IMR-90 (cell line): Measurements from ENCODE around the gene CNTN4. TPM values are rescaled to one million over a fixed set of nuclear protein-coding genes. Genes with fewer than 3 reads are reported as not detected.

ENCODE experiments used
- ATAC-seq: fragments of 200-7000 bp; cut with Tn5 transposase; 2 replicates; pipeline ENCODE4 v1.9.1; 2020; ENCODE audit warnings: low read depth, mild to moderate bottlenecking, moderate library complexity
- BruUV-seq: library from RNA; stranded (reverse); fragments of 400-500 nt; replicated peaks from 2 replicates; lab custom pipeline; 2021; lab: Mats Ljungman, UMichigan
- CTCF ChIA-PET: fragments of 300-600 bp; formaldehyde crosslinking; extraction: SDS; loops from one replicate; lab custom pipeline; 2021; ENCODE audit warnings: antibody characterized with exemption; lab: Yijun Ruan, JAX
- POLR2A ChIA-PET: fragments of 300-600 bp; sonication (Branson Sonifier 250); formaldehyde crosslinking; loops from one replicate; lab custom pipeline; 2022; ENCODE audit warnings: antibody characterized with exemption; ENCODE audit not compliant: unreplicated experiment; lab: Charles Lee
- DNase-seq: peaks from one replicate; pipeline ENCODE4 v3.0.0; 2013
- H2AFZ ChIP-seq: replicated peaks from 2 replicates; pipeline ENCODE3; 2013; ENCODE audit warnings: low read length, mild to moderate bottlenecking; ENCODE audit not compliant: poor library complexity
- H2AK5ac ChIP-seq: 2 replicates; pipeline ENCODE4 v1.6.1; 2013; ENCODE audit warnings: low read depth, low read length, inconsistent platforms
- H2AK9ac ChIP-seq: replicated peaks from 2 replicates; pipeline ENCODE3; 2013; ENCODE audit warnings: mild to moderate bottlenecking, low read depth, low read length, moderate library complexity; ENCODE audit not compliant: poor library complexity
- H2BK120ac ChIP-seq: 2 replicates; pipeline ENCODE4 v1.6.1; 2013; ENCODE audit warnings: low read depth, low read length, inconsistent platforms
- H2BK15ac ChIP-seq: 3 replicates; pipeline ENCODE4 v1.6.1; 2013; ENCODE audit warnings: low read depth, low read length, inconsistent platforms
- H2BK20ac ChIP-seq: 2 replicates; pipeline ENCODE4 v1.6.1; 2013; ENCODE audit warnings: low read depth, mild to moderate bottlenecking, inconsistent platforms, low read length, moderate library complexity
- H2BK5ac ChIP-seq: 2 replicates; pipeline ENCODE4 v1.6.1; 2013; ENCODE audit warnings: mild to moderate bottlenecking, low read depth, low read length, inconsistent platforms; ENCODE audit not compliant: poor library complexity, severe bottlenecking
- H3K14ac ChIP-seq: replicated peaks from 2 replicates; pipeline ENCODE4 v1.6.1; 2013; ENCODE audit warnings: low read depth, low read length, inconsistent platforms
- H3K18ac ChIP-seq: 2 replicates; pipeline ENCODE4 v1.6.1; 2013; ENCODE audit warnings: low read depth, low read length, control low read depth
- H3K23ac ChIP-seq: 2 replicates; pipeline ENCODE4 v1.6.1; 2013; ENCODE audit warnings: low read depth, low read length, inconsistent platforms
- H3K27ac ChIP-seq: 2 replicates; pipeline ENCODE4 v1.5.1; 2013; ENCODE audit warnings: mild to moderate bottlenecking, control low read depth, low read length; ENCODE audit not compliant: insufficient read depth
- H3K27me3 ChIP-seq: 2 replicates; pipeline ENCODE4 v1.6.1; 2013; ENCODE audit warnings: low read length; ENCODE audit not compliant: control insufficient read depth, insufficient read depth
- H3K36me3 ChIP-seq: 2 replicates; pipeline ENCODE4 v1.6.1; 2013; ENCODE audit warnings: low read length, mixed read lengths; ENCODE audit not compliant: control insufficient read depth, insufficient read depth
- H3K4ac ChIP-seq: 2 replicates; pipeline ENCODE4 v1.6.1; 2013; ENCODE audit warnings: low read depth, low read length, inconsistent platforms
- H3K4me1 ChIP-seq: 2 replicates; pipeline ENCODE4 v1.6.1; 2013; ENCODE audit warnings: low read length, mixed read lengths; ENCODE audit not compliant: control insufficient read depth, insufficient read depth
- H3K4me2 ChIP-seq: 2 replicates; pipeline ENCODE4 v1.6.1; 2013; ENCODE audit warnings: low read depth, mild to moderate bottlenecking, control low read depth, low read length, moderate library complexity
- H3K4me3 ChIP-seq: 2 replicates; pipeline ENCODE4 v1.5.1; 2013; ENCODE audit warnings: low read depth, mild to moderate bottlenecking, control low read depth, low read length, moderate library complexity; ENCODE audit not compliant: insufficient read depth
- H3K56ac ChIP-seq: 2 replicates; pipeline ENCODE4 v1.6.1; 2013; ENCODE audit warnings: low read length, inconsistent platforms; ENCODE audit not compliant: insufficient read depth; ENCODE audit errors: extremely low read depth
- H3K79me1 ChIP-seq, 2 experiments: 2 replicates each; pipeline ENCODE4 v1.6.1; 2013; ENCODE audit warnings: low read length in 2 of 2, inconsistent platforms in 1 of 2, low read depth in 1 of 2
- H3K9ac ChIP-seq: 2 replicates; pipeline ENCODE4 v1.6.1; 2013; ENCODE audit warnings: low read depth, low read length, control low read depth
- H3K9me1 ChIP-seq: 2 replicates; pipeline ENCODE4 v1.6.1; 2013; ENCODE audit warnings: low read length, inconsistent platforms; ENCODE audit not compliant: insufficient read depth
- H3K9me3 ChIP-seq: 2 replicates; pipeline ENCODE4 v1.6.1; 2013; ENCODE audit warnings: low read length; ENCODE audit not compliant: control insufficient read depth, insufficient read depth
- H4K20me1 ChIP-seq: 2 replicates; pipeline ENCODE4 v1.6.1; 2013; ENCODE audit warnings: low read length, inconsistent platforms; ENCODE audit not compliant: insufficient read depth
- H4K5ac ChIP-seq: 2 replicates; pipeline ENCODE4 v1.6.1; 2013; ENCODE audit warnings: mild to moderate bottlenecking, low read depth, low read length, control low read depth
- H4K8ac ChIP-seq, 2 experiments: 2 replicates each; pipeline ENCODE4 v1.6.1; 2013; ENCODE audit warnings: low read depth in 2 of 2, low read length in 2 of 2, control low read depth in 1 of 2, inconsistent platforms in 1 of 2
- H4K91ac ChIP-seq: 2 replicates; pipeline ENCODE4 v1.6.1; 2013; ENCODE audit warnings: low read depth, low read length, inconsistent platforms; ENCODE audit not compliant: insufficient read depth
- FOS ChIP-seq: fragments of 150-350 bp; IDR thresholded peaks from 2 replicates; pipeline ENCODE4 v1.6.1; 2016; ENCODE audit warnings: low read depth, low read length
- RAD21 ChIP-seq: IDR thresholded peaks from 2 replicates; pipeline ENCODE4 v1.6.1; 2012; ENCODE audit warnings: low read length, improper control_type of control experiment
- WGBS, 2 experiments: methylation state at CpG; one replicate each; pipeline versions ENCODE4 v1.1.5 to v1.1.7; 2013; ENCODE audit warnings: missing lambda C conversion rate in 2 of 2; ENCODE audit not compliant: insufficient read length in 1 of 2; ENCODE audit errors: extremely low coverage in 2 of 2; 5-methylcytosine and 5-hydroxymethylcytosine counted together
- dilution Hi-C: fragments of 300-500 bp; cut with HindIII; formaldehyde crosslinking; loops from one replicate; pipeline ENCODE4 v1.14.3; 2018; ENCODE audit warnings: low sequenced_read_pairs; ENCODE audit not compliant: unreplicated experiment
- in situ Hi-C: fragments of 300-500 bp; cut with MboI; formaldehyde crosslinking; loops from 3 replicates; pipeline ENCODE4 v1.14.3; 2019; ENCODE audit warnings: low sequenced_read_pairs, inconsistent platforms, mixed read lengths
- intact Hi-C: fragments of 100-400 bp; cut with micrococcal nuclease; formaldehyde crosslinking; loops from 2 replicates; pipeline ENCODE4 v1.10.0; 2022
- polyA plus RNA-seq, 3 experiments: library from polyadenylated mRNA; depleted of rRNA; stranded (reverse); fragments of >200 nt; gene quantifications; 2 replicates each; pipeline ENCODE4 v1.2.3, GENCODE V29; 2012; ENCODE audit warnings: low replicate concordance in 1 of 3
- total RNA-seq: library from RNA; depleted of rRNA; stranded (reverse); fragments of >200 nt; gene quantifications from 2 replicates; pipeline ENCODE4 v1.2.3, GENCODE V29; 2012

The CNTN4 gene
- total and polyA plus RNA-seq, 2 of the 4 experiments (the other 2 are of a cell fraction) = under 0.01 TPM; not detected in 1

DNA sequence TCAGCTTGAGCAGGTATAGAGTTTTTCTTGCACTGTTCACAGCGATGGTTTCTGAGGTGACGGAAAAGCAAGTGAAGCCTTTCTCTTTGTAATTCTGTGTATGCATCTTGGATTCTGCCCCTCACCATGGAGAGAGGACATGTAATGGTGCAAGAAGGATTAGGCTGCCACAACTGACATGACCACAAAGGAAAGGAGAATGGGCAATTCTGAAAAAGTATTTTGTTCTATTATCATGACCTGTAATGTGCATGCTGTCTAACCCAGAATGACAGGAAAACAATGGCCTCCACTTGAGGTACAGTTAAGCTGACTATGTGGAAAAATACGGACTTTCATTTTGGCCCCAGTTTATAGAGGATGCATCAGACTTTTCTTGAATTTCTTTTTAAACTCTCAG is 784.6 kb downstream of the CNTN4 start:
- no peaks in the 10 kb centered on the region for H3K36me3 ChIP-seq
- no peak overlapping the region for H2AFZ ChIP-seq
- H3K4ac ChIP-seq = no peak overlapping the region
- H3K27me3 ChIP-seq = no peaks in the 10 kb centered on the region
- no peaks in the 10 kb centered on the region for H3K9me1 ChIP-seq
- H4K8ac ChIP-seq = no peak overlapping the region
- no peak overlapping the region for H2BK20ac ChIP-seq
- no peak overlapping the region for H3K27ac ChIP-seq
- ATAC-seq = no peak
- intact Hi-C loops (no loop called here), in situ Hi-C loops (no loop called here), dilution Hi-C loops (no loop called here)
- H2BK120ac ChIP-seq = no peak overlapping the region
- BruUV-seq = no TSS peak
- no peaks in the 10 kb centered on the region for H4K20me1 ChIP-seq
- POLR2A ChIA-PET = no interaction called here
- H2BK5ac ChIP-seq = no peak overlapping the region
- H2AK9ac ChIP-seq = no peak overlapping the region
- H3K23ac ChIP-seq = no peak overlapping the region
- DNase-seq = no peak
- H3K79me1 ChIP-seq = no peaks in the 10 kb centered on the region
- no peak overlapping the region for H3K4me3 ChIP-seq
- H3K4me1 ChIP-seq = no peaks in the 10 kb centered on the region
- CTCF ChIA-PET = no interaction called here
- no peak overlapping the region for H3K14ac ChIP-seq
- no peak overlapping the region for H2BK15ac ChIP-seq
- no peak overlapping the region for H4K91ac ChIP-seq
- H3K4me2 ChIP-seq = no peak overlapping the region
- H3K9ac ChIP-seq = no peak overlapping the region
- H2AK5ac ChIP-seq = no peak overlapping the region
- peaks cover 13% of the 10 kb centered on the region for H3K9me3 ChIP-seq
- H4K5ac ChIP-seq = no peak overlapping the region
- no peak for TF ChIP-seq FOS
- TF ChIP-seq RAD21 = no peak
- no peak overlapping the region for H3K18ac ChIP-seq
- WGBS, 2 experiments = no CpG with 5 or more reads among the region's 3 CpGs
- H3K56ac ChIP-seq = no peak overlapping the region
